GM20431 (cell line): ENCODE data around the gene EML1.

Experiments
- in situ Hi-C: fragments of 300-500 bp; cut with MseI, MboI; formaldehyde crosslinking; loops from one replicate; pipeline ENCODE4 v1.15.0; 2020; ENCODE audit warnings: low sequenced_read_pairs; ENCODE audit not compliant: unreplicated experiment

The EML1 gene

GRCh38 chr14:99802301-99803105, 9.3 kb downstream of the EML1 start:
- in situ Hi-C loops, result no loop called here

DNA sequence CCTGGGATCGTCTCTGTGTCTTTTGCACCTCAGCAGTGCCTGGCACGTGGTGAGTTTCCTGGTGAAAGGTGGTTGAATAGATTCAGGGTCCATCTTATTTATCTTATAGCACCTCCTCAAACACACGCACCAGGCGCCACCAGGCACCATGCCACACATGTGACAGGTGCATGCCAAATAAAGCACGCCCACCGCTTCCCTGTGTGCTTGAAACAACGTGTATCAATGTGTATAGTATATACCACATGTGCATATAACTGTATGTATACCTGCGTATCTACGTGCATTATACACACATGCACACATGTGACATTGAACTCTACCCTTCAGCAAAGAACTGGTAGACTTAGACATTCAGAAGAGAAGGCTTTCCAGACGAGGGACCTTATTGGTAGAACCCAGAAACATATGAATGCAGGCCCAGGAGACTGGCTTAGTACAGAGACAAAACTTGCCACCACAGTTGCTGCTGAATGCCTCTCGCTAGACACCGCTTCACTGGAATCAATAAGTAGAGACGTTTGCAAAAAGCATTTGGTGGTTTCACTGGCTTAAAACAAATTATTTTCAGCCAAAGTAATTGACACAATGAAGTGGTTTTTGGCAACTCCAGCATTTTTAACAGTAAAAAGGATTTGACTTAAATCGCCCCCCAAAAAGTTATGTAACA, 10.0 kb downstream of the EML1 start:
- in situ Hi-C loops, result no loop called here

DNA sequence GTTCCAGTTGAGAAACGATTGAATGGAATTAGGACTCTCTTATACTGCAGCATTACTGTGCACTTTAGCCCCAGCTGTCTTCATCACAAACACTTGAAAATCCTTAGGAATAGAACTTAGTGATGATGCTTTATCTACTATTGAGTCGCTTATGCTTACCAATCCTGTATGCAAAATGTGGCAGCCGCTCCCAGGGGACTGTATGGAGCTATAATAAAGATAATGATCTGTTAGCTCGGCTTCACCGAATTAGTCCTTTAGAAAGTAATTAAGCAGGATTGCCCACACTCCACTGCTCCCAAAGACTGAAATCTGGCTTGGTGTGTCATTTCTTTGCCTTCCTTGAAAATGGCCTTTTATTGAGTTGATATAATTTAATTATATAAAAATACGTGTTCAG, 10.6 kb downstream of the EML1 start:
- in situ Hi-C loops, result no loop called here

- in situ Hi-C loops, result no loop called here
Observed at GRCh38 chr14:99805757-99806439, 12.7 kb downstream of the EML1 start.

- in situ Hi-C loops, result no loop called here
Observed at GRCh38 chr14:99806836-99807235, 13.6 kb downstream of the EML1 start.

DNA sequence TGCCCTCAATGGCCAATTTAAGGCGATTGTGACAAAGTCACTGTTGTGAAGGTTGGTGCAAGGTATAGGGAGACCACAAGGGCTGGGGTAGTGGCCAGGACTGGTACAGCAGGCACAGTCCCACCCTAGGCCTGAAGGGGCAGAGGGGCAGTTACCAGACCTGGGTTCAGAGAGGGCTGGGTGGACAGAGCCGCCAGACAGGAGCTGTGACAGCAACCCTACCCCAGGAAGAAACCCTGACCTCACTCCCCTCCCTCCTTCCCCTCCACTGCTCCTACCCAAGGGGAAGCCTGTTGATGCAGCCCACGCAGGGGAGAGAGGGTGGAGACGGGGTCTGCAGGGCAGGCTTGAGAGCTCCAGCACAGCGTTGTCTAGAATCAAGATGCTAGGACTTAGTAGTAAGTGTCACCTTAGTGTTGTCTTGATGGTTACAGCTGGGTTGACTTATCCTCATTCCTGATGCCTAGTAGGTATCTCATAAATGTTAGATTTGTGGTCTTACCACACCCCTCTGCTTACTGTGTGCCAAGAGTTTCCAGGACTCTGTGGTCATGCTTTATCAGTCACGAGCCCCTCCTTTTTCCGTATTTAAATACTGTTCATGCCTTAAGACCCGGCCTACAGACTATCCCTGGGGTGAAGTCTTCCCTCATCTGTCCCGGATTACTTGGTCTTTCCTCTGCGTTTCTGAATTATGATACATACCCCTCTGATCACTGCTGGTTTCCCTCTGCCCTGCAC, 14.4 kb downstream of the EML1 start:
- in situ Hi-C loops, result no loop called here

DNA sequence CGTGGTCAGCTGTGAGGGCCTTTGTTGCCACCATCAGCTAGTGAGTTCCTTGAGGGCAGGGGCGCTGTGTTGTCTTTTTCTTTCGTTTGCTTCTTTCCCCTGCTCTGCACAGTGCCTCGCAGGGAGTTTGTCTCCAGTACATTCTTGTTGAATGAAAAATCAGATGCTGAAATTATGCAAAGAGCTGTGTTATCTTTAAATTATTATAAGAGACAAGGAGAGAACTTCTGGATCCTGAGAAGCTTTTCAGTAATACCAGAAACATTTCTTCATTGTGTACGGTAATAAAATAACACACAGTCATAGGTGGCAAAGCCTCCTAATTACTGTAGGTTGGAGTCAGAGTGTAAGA, 14.9 kb downstream of the EML1 start:
- in situ Hi-C loops, result no loop called here

- in situ Hi-C loops, result no loop called here
Observed at GRCh38 chr14:99808515-99808914, 15.3 kb downstream of the EML1 start.

DNA sequence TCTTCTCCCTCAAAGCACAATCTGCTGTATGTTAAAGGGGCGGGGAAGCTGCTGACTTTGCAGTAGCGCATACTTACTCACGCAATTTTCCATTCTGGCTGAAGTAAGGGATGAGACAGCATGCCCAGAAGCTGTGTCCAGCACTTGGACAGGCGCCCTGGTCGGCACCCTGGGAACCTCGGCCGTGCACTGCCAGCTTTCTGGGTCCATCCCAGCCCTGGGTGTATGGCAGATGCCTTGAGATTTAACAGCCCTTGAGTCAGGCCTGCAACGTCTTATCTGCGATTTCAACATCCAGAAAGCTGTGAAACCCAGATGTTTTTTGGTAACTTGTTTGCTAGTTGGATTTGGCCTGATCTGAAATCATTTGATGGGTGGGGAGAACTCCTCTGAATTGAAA, 16.1 kb downstream of the EML1 start:
- in situ Hi-C loops, result no loop called here

GRCh38 chr14:99809859-99810558, 16.8 kb downstream of the EML1 start:
- in situ Hi-C loops, result no loop called here

GRCh38 chr14:99810559-99810874, 17.3 kb downstream of the EML1 start:
- in situ Hi-C loops, result no loop called here

DNA sequence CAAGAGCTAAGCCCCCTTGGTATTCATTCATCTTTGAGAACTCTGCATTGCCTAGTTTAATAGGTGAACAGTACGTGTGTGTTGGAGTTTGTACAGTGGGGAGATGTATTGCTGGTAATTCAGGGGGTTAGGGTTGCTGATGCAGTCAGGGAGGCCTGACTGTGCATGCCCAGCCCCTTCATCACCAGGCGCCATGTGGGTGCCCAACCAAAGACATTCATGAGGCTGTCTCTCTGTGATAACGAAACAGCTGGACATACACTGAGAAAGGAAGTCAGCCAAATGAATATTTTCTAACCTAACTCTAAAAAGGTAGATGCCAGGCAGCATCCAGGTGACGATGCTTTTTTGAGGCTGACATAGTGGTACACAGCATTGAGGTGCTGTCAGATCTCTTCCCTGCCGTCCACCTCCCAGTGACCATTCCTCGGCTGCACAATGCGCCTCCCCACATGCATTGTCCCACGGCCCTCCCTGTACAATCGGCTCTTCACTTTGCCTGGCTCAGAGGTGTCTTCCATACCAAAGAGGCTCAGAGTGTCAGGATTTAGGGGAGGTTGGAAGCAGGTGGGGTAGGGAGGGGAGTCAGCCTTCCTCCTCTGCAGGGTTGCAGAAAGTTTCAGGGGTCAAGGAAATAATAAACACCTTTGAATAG, 19.0 kb downstream of the EML1 start:
- in situ Hi-C loops, result no loop called here

DNA sequence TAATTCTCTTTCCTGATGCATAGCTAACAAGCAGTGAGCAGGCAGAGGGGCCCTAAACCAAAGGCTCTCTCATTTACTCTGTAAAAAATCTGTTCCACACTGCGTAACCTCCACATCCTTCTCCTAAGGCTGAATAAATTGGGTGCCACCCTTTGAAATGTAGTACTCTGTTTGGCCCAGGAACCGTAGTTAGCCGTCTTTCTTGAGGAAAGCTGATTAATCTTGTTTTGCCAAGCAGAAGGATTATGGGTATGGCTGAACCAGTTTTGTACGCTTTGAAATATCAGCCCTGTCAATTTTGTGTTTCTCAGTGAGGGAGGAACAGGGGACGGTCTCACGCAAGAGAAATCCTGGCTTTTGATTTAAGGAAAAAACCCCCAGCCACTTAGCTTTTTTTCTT, 19.7 kb downstream of the EML1 start:
- in situ Hi-C loops, result no loop called here

- in situ Hi-C loops, result no loop called here
Observed at GRCh38 chr14:99815696-99816095, 22.5 kb downstream of the EML1 start.

GRCh38 chr14:99816217-99816616, 23.0 kb downstream of the EML1 start:
- in situ Hi-C loops, result no loop called here

GRCh38 chr14:99816642-99817041, 23.4 kb downstream of the EML1 start:
- in situ Hi-C loops, result no loop called here

GRCh38 chr14:99817331-99817730, 24.1 kb downstream of the EML1 start:
- in situ Hi-C loops, result no loop called here

- in situ Hi-C loops, result no loop called here
Observed at GRCh38 chr14:99818503-99819036, 25.4 kb downstream of the EML1 start.

- in situ Hi-C loops, result no loop called here
Observed at GRCh38 chr14:99819514-99819913, 26.3 kb downstream of the EML1 start.
